ENCODE results near the gene PTPMT1.

Gene PTPMT1

GRCh38 chr11:47607380-47607779, 42.0 kb downstream of the PTPMT1 start:
- in situ Hi-C loops (cut with HindIII; ENCODE audit: low pct_unique_long_range_greater_than_20kb, low sequenced_read_pairs) = no loop called here
- no peak for TF ChIP-seq JUND (IDR thresholded peaks at IDR 0.05; ENCODE audit: low read depth)
- no peak for DNase-seq (ENCODE audit: low read depth in 1 of 2, low spot score in 1 of 2)

- TF ChIP-seq JUND (IDR thresholded peaks at IDR 0.05; ENCODE audit: low read depth) = no peak
- no peak for DNase-seq (ENCODE audit: low read depth in 1 of 2, low spot score in 1 of 2)
- in situ Hi-C loops (cut with HindIII; ENCODE audit: low pct_unique_long_range_greater_than_20kb, low sequenced_read_pairs) = no loop called here
These were observed 44.3 kb downstream of the PTPMT1 start for GRCh38 chr11:47609675-47610074.

GRCh38 chr11:47611348-47611794, 46.0 kb downstream of the PTPMT1 start:
- in situ Hi-C loops (cut with HindIII; ENCODE audit: low pct_unique_long_range_greater_than_20kb, low sequenced_read_pairs) = no loop called here
- no peak for TF ChIP-seq JUND (IDR thresholded peaks at IDR 0.05; ENCODE audit: low read depth)
- DNase-seq (ENCODE audit: low read depth in 1 of 2, low spot score in 1 of 2) = no peak

- DNase-seq (ENCODE audit: low read depth in 1 of 2, low spot score in 1 of 2) = no peak
- in situ Hi-C loops (cut with HindIII; ENCODE audit: low pct_unique_long_range_greater_than_20kb, low sequenced_read_pairs) = no loop called here
- no peak for TF ChIP-seq JUND (IDR thresholded peaks at IDR 0.05; ENCODE audit: low read depth)
These were observed 49.9 kb downstream of the PTPMT1 start for GRCh38 chr11:47615249-47615648.

GRCh38 chr11:47616726-47617416, 51.5 kb downstream of the PTPMT1 start:
- peak in 1 of 2 experiments; percentile 78 for DNase-seq (ENCODE audit: low read depth in 1 of 2, low spot score in 1 of 2)
- TF ChIP-seq JUND (IDR thresholded peaks at IDR 0.05; ENCODE audit: low read depth) = no peak
- in situ Hi-C loops (cut with HindIII; ENCODE audit: low pct_unique_long_range_greater_than_20kb, low sequenced_read_pairs) = no loop called here

- in situ Hi-C loops (cut with HindIII; ENCODE audit: low pct_unique_long_range_greater_than_20kb, low sequenced_read_pairs) = no loop called here
- no peak for TF ChIP-seq JUND (IDR thresholded peaks at IDR 0.05; ENCODE audit: low read depth)
- no peak for DNase-seq (ENCODE audit: low read depth in 1 of 2, low spot score in 1 of 2)
These were observed 52.0 kb downstream of the PTPMT1 start for GRCh38 chr11:47617417-47617809.

GRCh38 chr11:47620836-47621378, 55.5 kb downstream of the PTPMT1 start:
- in situ Hi-C loops (cut with HindIII; ENCODE audit: low pct_unique_long_range_greater_than_20kb, low sequenced_read_pairs) = no loop called here
- no peak for DNase-seq (ENCODE audit: low read depth in 1 of 2, low spot score in 1 of 2)
- no peak for TF ChIP-seq JUND (IDR thresholded peaks at IDR 0.05; ENCODE audit: low read depth)
